DMS 273 treated with DMSO at 0.1 percent for 48 hours (cell line): ENCODE measurements around the gene ADGRG3.

Experiments
- DNase-seq: peaks from one replicate; lab custom pipeline; 2025; lab: John Stamatoyannopoulos, UW

ADGRG3 gene, protein sequence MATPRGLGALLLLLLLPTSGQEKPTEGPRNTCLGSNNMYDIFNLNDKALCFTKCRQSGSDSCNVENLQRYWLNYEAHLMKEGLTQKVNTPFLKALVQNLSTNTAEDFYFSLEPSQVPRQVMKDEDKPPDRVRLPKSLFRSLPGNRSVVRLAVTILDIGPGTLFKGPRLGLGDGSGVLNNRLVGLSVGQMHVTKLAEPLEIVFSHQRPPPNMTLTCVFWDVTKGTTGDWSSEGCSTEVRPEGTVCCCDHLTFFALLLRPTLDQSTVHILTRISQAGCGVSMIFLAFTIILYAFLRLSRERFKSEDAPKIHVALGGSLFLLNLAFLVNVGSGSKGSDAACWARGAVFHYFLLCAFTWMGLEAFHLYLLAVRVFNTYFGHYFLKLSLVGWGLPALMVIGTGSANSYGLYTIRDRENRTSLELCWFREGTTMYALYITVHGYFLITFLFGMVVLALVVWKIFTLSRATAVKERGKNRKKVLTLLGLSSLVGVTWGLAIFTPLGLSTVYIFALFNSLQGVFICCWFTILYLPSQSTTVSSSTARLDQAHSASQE

DNA sequence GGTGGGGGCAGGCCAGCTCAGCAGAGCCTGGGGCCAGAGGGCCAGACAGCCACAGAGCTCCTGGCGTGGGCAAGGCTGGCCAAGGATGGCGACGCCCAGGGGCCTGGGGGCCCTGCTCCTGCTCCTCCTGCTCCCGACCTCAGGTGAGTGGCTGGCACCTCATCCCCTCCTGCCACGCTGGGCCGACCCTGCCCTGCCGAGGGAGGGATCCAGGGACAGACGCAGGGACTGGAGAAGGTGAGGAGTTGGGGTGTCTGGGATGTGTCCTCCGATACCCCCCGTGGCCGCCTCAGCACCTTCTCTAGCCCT, at the start of gene ADGRG3:
TSS of gene ADGRG3 (plus strand) at position 44 of the 309 bp plus-strand sequence. CDS start at position 86, 42 bp downstream.
- no peak for DNase-seq

GRCh38 chr16:57619133-57619605, 48.9 kb upstream of the ADGRG3 start:
- DNase-seq = no peak

DNA sequence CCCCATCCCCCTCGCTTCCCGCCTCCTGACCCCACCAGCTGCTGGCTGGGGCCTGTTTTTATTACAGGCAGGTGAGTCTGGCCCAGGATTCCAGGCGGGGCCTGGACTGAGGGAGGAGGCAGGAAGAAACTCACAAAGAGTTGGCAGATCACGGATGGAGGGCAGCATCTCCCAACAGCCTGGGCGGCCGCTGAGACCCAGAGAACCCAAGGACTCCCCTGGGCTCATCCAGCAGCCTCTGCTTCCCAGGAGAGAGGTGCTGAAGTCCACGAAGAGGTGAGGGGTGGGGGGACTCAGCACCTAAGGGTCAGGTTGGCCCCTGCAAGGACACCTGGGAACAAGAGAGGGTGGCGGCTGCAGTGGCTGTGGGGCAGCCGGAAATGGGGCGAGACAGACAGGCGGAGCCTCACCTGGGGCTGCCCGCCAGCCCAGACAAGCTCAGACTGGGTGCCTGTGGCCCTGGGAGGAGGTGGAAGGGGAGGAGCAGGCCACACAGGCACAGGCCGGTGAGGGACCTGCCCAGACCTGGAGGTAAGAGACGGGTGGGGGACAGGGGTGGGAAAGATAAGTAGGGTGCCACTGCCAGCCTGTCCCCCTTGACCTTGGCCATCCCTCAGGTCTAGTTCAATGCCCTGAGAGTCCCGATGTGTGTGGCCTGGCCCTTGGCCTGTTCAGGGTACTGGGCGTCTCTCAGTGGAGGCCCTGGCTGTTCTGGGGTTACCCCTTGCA, 48.3 kb upstream of the ADGRG3 start:
- no peak for DNase-seq

DNA sequence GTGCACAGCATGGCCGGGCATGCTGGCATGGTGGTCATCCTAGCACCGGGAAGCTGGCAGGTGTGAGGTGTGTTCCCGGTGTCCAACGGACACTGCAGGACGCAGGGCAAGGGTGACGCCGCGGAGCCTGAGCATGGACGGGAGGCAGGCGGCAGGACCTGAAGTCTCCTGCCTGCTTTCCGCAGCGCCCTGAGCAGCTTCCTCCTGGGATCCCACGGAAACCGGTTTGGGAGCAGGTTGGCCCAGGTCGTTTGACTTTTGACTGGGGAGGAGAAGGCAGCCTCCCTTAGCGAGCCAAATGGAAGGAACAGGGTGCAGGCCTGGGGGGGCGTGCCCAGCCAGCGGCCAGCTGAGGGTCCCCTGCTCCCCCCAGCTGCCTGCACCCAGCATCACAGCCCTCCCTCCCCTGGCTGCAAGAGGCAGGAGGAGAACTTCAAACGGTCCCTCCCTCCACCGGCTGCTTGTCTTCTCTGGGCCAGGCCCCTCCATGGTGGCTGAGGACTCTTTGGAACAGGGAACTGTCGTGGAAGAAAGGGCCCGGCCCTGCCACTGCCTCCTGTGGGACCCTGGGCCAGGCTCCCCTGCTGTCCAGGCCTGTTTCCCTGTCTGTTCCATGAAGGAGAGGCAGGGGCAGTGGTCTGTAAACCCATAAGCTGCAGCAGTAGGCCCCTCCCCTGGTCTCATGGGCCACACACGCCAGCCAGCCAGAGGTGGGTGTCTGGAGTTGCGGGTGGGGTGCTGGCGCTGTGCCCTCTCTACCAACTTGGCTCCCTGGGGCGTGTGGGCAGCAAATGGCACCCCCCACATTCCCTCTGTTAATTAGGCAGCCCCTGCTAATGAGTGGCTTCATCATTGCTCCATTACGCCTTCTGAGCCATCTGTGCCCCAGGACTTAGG, 47.5 kb upstream of the ADGRG3 start:
- DNase-seq = no peak

DNA sequence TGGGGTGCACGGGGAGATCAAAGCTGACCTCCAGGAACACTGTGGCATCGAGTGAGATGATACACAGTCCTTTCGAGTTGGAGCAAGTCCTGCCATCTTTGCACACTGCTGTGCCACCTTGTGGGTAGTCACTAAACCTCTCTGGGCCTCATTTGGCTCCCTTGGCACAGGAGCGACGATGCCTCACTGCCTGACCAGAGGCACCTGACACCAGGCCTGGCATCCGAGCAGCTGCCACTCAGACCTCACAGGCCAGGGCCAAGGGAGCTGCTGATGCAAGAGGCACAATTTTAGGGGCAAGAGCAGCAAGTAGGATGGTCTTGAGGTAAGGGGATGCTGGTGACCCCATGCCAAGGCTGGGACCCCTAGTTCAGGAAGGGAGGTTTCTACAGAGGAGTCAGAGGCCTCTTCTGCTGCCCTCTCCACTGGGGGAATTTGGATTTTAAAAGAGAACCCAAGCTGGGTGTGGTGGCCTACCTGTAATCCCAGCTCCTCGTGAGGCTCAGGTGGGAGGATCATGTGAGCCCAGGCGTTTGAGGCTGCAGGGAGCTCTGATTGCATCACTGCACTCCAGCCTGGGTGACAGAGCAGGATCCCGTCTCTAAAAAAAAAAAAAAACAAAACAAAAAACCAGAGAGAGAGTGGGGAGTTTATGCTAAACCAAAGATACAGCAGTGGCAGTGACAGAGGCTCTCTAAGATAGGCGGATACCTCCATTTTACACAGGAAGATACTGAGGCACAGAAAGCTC, 46.4 kb upstream of the ADGRG3 start:
- DNase-seq = no peak

DNA sequence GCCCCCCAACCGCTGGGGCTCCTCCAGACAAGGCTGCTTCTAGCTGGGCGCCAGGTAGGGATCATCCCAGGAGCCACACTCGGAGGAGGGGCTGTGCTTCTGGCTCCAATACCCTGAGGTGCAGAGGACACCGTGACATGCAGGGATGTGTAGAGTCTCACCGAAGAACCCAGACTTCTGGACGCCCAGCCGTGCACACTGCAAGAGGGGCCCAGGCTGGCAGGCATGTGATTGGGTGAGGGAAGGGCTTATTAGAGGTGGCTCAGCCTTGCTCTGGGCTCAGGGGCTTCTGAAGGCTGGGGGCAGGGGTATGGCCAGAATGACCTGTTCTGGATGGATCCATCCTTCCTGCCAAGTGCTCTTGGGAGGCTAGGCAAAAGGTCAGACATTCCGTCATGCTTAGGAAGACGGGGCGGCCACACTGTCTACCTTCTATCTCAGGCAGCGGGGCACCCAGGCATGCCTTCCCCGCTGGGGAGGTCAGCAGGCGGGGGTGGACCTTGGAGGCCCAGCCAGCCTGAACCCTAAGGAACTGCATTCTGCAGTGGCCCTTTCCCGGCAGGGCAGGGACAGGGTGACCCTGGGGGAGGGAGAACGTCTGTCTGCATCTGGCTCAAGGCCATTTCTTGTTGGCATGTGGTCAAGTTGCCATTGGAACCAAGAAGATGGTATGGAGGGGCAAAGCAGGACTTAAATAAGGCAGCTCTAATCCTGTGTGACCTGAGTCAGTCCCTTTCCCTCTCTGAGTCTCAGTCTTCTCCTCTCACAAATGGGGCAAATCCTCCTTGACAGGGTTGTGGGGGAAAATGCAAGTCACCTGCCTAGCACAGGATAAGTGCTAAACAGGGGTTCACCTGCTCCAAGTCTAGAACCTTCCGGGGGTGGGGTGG, 45.5 kb upstream of the ADGRG3 start:
- no peak for DNase-seq

DNA sequence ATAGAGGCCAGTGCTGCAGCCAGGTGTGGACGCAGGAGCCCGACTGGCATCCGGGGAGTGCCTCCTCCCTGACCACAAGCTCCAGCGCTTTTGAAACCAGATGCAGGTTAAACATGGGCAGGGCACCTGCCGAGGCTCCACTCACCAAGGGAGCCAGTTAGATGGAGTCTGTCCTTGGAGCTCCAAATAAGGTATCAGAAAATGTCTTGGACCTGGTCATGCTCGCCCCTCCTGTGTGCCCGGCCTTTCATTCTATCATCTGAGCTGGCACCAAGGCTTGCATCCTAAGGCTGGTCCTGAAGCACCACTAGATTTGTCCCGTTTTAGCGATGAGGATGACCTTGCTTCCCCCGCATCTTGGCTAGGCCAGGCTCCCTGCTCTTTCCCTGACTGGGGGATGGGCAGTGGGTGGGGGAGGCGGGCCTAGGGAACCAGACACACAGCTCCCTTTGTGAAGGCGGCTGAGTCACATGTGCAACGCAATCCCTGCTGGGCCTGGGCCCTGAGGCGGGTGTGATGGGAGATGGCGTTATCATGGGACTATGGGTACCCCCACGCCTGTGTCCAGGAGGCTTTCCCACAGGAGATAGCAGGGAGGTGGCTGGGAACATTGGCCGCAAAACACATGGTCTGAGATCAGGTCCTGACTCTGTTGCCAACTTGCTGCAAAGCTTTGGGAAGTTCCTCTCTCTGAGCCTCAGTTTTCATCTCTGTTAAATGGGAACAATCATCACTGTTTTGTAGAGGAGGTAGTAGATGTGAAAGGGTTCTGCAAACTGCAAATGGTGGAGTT, 44.7 kb upstream of the ADGRG3 start:
- no peak for DNase-seq

DNA sequence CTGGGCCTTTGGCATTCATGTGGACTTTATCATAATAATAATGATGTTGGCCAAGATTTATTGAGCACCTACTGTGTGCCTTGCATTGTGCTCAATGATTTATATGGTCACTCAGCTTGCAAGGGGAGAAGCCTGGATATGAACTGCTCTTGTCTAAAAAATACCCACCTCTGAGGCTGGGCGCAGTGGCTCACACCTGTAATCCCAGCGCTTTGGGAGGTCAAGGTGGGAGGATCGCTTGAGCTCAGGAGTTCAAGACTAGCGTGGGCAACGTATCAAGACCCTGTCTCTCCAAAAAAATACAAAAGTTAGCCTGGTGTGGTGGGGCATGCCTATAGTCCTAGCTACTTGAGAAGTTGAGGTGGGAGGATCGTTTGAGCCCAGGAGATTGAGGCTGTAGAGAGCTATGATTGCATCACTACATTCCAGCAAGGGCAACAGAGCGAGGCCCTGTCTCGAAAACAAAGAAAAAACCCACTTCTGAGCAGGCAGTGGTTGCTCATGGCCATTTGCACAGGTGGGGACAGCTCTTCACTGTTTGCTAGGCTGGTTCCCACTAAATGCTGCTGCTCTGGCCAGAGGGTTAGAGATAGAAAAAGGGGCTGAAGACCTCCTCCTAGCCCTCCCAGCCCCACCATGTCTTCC, 43.9 kb upstream of the ADGRG3 start:
- no peak for DNase-seq

DNA sequence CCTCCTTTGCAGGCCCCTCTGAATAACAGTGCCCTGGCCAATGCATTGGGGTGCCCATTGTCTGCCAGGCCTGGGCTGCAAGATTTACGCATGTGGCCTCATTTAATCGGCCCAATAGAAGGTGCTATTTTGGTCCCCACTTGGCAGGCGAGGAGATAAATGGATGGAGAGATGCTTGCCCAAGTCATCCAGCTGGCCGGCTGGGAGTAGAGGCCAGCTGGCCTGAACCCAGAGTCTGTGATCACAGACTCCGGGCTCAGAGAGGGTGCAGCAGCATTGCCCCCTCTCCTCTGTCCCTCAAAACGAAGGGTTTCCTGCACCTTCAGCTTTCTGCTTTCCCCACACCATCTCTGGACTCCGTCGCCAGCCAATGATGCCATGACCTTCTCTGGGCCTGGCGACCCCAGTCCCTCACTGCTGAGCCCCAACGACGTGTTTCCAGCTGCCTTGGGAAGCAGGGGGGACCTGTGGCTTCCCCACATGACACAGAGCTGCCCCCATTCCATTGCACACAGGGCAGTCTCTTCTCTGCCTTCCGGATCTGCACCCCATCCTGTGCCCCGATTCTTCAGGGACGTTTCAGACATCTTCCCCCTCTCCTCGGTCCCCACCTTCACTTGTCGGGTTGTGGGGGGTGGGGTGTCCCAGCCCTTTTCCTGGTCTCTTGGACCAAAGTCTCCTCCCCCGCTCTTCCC, 43.2 kb upstream of the ADGRG3 start:
- no peak for DNase-seq

DNA sequence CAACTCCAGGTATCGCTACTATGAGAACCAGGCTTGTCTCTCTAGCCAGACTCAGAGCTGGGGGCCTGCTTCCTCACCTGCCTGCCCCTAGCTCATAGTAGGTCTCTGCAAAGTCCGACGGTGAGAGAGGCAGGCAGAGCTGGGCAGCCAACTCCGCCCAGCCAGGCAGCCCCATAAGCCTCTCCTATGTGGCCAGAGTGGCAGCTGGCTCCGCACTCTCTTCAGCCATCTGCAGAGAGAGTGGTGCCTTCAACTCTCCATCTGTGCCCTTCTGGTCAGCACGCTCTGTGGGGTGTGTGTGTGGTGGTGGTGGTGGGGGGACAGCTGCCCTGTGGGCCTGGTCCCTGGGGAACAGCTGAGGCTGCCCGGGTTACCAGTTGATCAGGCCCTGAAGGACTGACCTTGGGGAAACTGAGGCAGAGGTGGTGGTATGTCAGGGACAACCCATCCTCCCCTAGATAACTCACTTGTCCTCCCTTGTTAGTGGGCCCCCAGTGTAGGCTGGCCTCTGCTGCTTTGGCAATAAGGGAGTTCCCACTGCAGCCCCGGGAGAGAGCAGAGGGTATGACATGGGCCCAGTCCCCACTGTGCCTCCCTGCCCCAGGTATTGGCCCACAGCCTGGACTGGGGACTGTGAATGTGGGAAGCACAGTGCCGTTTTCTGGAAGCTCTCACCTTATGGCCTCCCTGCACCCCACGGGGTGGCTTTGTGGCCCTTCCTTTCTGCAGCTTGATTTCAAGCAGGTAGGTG, 41.5 kb upstream of the ADGRG3 start:
- peak; percentile 18 for DNase-seq

DNA sequence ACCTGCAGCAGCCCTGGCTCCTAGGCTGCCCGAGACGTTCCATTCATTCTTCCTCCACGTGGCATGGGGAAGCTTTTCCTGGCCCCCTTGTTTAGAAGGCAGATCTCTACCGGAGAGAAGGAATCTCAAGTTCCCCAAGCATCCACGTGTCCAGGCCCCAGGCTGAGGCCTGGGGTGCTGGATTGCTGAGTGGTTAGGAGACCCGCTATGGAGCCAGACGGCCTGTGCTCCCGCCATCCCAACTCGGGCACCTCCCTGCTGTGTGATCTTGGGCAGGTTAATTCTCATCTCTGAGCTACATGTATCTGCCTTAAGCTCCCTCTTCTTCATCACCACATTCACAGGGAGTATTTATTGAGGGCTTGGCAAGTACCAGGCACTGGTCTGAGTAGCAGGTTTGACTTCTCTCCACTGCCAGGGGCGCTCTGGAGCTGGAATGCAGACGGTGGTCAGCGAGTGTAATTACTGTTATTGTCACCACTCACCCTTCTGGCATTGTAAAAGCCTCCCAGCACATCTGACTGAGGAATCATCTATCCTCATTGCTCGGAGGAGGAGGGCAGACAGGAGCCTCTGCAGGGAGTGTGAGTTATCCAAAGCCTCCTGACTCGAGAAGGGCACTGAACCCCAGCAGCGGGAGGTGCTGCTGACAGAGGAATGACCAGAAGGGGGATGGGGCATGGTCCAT, 40.8 kb upstream of the ADGRG3 start:
- peak; percentile 38 for DNase-seq

DNA sequence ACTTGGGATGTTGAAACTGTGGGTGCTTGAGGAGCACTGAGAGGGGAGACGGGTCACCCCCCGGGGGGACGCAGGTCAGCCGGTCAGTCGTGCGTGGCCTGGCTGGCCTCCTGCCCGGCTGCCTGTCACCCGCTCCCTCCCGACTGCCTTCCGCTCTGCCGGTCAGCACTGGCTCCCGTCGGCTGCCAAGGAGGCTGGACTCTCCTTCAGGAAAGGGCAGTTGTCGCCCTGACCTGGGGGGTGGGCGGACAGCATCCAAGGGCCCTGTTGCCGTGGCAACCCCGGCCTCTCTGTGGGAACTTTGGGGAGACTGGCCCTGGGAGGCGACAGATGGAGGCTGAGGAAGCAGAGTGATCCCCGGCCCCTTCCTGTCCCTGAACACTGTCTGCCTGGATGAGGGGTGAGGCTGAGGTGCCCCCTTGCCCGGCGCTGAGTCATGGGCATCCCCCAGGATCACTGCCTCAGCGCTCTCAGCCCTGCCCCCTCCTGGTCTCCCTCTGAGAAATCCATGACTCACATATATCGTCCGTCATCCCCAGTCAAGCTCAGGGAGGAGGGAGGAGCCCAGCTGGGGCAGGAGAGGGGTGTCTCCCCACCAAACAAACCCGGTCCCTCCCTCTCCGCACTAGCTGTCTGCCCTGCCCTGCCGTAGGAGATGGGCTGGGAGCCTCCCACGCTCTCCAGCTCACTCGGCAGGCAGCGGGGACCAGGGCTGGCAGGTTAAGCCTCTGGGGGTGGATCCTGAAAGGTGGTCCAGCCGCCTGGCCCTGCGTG, 39.9 kb upstream of the ADGRG3 start, which contains the start of gene ADGRG1:
TSS of gene ADGRG1 (plus strand) at position 623 of the 774 bp plus-strand sequence. CDS start 21,658 bp downstream, outside the sequence.
- peak; percentile 60 for DNase-seq

- no peak for DNase-seq
Observed at GRCh38 chr16:57628783-57629293, 39.3 kb upstream of the ADGRG3 start.

DNA sequence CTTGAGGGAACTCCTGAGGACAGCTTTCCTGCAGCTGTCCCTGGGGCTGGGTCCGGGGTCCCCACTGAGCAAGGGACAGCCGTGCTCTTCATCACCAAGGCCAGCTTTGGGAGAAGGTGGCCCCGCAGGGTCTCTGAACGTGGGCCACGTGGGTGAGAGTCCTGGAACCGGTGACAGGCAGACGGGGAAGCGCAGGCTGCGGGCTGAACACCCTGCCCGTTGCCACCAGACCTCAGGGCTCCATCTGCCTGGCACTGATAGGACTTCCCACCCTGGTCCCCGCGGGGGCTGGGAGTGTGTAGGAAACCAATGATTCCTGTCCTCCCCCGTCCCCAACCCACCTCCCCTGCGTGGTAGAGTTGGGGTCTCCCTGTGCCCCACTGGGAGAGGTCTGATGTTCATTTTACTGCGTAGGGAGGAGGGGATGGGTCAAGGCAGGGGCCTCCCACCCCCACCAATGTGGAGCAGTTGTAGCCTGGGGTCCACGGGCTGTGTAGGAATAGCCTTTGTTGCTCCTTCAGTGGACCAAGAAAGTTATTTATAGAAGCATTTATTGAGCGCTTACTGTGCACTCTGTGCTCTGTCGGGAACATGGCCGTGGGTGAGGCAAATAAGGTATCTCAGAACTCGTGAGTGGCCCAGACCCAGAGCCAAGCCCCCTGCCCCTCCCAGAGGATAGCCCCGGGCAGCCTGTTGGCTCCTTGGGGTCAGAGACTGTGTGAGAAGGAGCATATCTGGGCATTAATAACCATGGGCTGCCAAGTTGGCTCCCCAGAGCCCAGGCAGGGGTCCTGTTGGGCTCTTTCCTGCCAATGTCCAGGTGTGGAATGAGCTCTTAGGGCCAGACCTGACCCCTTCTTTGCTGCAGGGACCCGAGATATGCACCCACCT, 38.3 kb upstream of the ADGRG3 start:
- no peak for DNase-seq

- no peak for DNase-seq
Observed at GRCh38 chr16:57630407-57630797, 37.7 kb upstream of the ADGRG3 start.
